Osteocyte (in vitro differentiated cells): ENCODE measurements around the gene KDM3B. TPM values are rescaled to one million over a fixed set of nuclear protein-coding genes. Genes with fewer than 3 reads are reported as not detected.

ENCODE experiments used
- DNase-seq: peaks from one replicate; pipeline ENCODE4 v3.0.0; 2021; ENCODE audit warnings: mixed read lengths; ENCODE audit not compliant: unreplicated experiment; ENCODE audit errors: extremely low spot score
- H3K27ac Mint-ChIP-seq: one replicate; pipeline ENCODE4 v1.8.0; 2021; ENCODE audit warnings: mild to moderate bottlenecking, mixed read lengths; ENCODE audit not compliant: unreplicated experiment
- H3K27me3 Mint-ChIP-seq: one replicate; pipeline ENCODE4 v1.8.0; 2021; ENCODE audit warnings: mixed read lengths; ENCODE audit not compliant: unreplicated experiment
- H3K36me3 Mint-ChIP-seq: one replicate; pipeline ENCODE4 v1.8.0; 2021; ENCODE audit warnings: mixed read lengths; ENCODE audit not compliant: unreplicated experiment
- H3K4me1 Mint-ChIP-seq: one replicate; pipeline ENCODE4 v1.8.0; 2021; ENCODE audit warnings: mixed read lengths; ENCODE audit not compliant: unreplicated experiment
- H3K4me3 Mint-ChIP-seq: one replicate; pipeline ENCODE4 v1.8.0; 2021; ENCODE audit warnings: mild to moderate bottlenecking, moderate library complexity, mixed read lengths; ENCODE audit not compliant: unreplicated experiment
- H3K9me3 Mint-ChIP-seq: one replicate; pipeline ENCODE4 v1.8.0; 2021; ENCODE audit warnings: mixed read lengths; ENCODE audit not compliant: unreplicated experiment
- total RNA-seq: library from RNA; stranded (reverse); gene quantifications from 2 replicates; pipeline ENCODE4 v1.2.1, GENCODE V29; 2021
- TF ChIP-seq, protein P1 (sequence below): fragments of 200-600 bp; sonication (generic); IDR thresholded peaks from 2 replicates; pipeline ENCODE4 v1.5.0; 2021; ENCODE audit warnings: antibody characterized with exemption, mild to moderate bottlenecking, moderate library complexity

Gene KDM3B
- total RNA-seq, 1 donor from 2014 or later = 65.2 TPM

GRCh38 chr5:138372225-138372624, 19.7 kb downstream of the KDM3B start:
- H3K4me1 Mint-ChIP-seq = peaks cover 23% of the 10 kb centered on the region
- no peak overlapping the region for H3K27ac Mint-ChIP-seq

GRCh38 chr5:138372653-138373052, 20.2 kb downstream of the KDM3B start:
- H3K4me1 Mint-ChIP-seq = peaks cover 23% of the 10 kb centered on the region
- no peaks in the 10 kb centered on the region for H3K9me3 Mint-ChIP-seq
- H3K4me3 Mint-ChIP-seq = no peak overlapping the region
- H3K36me3 Mint-ChIP-seq = peaks cover 10% of the 10 kb centered on the region
- DNase-seq = no peak
- TF ChIP-seq, protein P1, sequence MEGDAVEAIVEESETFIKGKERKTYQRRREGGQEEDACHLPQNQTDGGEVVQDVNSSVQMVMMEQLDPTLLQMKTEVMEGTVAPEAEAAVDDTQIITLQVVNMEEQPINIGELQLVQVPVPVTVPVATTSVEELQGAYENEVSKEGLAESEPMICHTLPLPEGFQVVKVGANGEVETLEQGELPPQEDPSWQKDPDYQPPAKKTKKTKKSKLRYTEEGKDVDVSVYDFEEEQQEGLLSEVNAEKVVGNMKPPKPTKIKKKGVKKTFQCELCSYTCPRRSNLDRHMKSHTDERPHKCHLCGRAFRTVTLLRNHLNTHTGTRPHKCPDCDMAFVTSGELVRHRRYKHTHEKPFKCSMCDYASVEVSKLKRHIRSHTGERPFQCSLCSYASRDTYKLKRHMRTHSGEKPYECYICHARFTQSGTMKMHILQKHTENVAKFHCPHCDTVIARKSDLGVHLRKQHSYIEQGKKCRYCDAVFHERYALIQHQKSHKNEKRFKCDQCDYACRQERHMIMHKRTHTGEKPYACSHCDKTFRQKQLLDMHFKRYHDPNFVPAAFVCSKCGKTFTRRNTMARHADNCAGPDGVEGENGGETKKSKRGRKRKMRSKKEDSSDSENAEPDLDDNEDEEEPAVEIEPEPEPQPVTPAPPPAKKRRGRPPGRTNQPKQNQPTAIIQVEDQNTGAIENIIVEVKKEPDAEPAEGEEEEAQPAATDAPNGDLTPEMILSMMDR = no peak
- no peaks in the 10 kb centered on the region for H3K27me3 Mint-ChIP-seq
- no peak overlapping the region for H3K27ac Mint-ChIP-seq

More at GRCh38 chr5:138372225-138372624, 19.7 kb downstream of the KDM3B start:
- Mint-ChIP-seq H3K27me3 (no peaks in the 10 kb centered on the region), H3K4me3 (no peak overlapping the region), H3K9me3 (no peaks in the 10 kb centered on the region), H3K36me3 (peaks cover 6% of the 10 kb centered on the region)
- TF ChIP-seq, protein P1 = no peak
- DNase-seq = no peak

DNA sequence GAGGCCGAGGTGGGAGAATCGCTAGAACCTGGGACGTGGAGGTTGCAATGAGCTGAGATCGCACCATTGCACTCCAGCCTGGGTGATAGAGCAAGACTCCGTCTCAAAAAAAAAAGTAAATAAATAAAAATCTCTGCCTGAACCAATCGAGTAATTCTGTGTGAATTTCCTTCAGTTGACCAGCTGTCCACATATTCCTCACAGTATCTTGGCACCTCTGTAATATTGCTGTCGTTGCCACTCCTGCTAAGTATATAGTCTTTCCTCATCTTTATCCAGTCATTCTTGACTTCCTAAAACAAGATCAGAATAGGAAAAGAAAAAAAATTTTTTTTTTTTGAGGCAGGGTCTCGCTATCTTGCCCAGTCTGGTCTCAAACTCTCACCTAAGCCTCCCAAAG, 29.9 kb downstream of the KDM3B start:
- no peak for DNase-seq
- H3K27me3 Mint-ChIP-seq = no peaks in the 10 kb centered on the region
- H3K4me3 Mint-ChIP-seq = no peak overlapping the region
- TF ChIP-seq, protein P1 = no peak
- H3K27ac Mint-ChIP-seq = no peak overlapping the region
- no peaks in the 10 kb centered on the region for H3K4me1 Mint-ChIP-seq
- H3K36me3 Mint-ChIP-seq = peaks cover 53% of the 10 kb centered on the region
- H3K9me3 Mint-ChIP-seq = no peaks in the 10 kb centered on the region

GRCh38 chr5:138385660-138386059, 33.2 kb downstream of the KDM3B start:
- TF ChIP-seq, protein P1 = no peak
- H3K36me3 Mint-ChIP-seq = peaks cover 49% of the 10 kb centered on the region
- no peaks in the 10 kb centered on the region for H3K4me1 Mint-ChIP-seq
- DNase-seq = no peak
- H3K9me3 Mint-ChIP-seq = no peaks in the 10 kb centered on the region
- no peak overlapping the region for H3K4me3 Mint-ChIP-seq
- H3K27me3 Mint-ChIP-seq = no peaks in the 10 kb centered on the region
- H3K27ac Mint-ChIP-seq = no peak overlapping the region

DNA sequence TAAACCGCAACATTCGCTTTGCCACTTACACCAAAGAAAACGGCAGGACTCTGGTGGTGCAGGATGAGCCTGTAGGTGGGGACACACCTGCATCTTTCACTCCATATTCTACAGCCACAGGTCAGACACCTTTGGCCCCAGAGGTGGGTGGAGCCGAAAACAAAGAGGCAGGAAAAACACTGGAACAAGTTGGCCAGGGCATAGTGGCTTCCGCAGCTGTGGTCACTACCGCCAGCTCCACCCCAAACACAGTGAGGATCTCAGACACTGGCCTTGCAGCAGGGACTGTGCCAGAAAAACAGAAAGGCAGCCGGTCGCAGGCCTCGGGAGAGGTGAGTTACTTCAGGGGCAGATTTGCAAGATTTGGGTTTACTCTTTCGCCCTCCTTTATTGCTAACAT, 33.8 kb downstream of the KDM3B start:
- no peaks in the 10 kb centered on the region for H3K27me3 Mint-ChIP-seq
- H3K27ac Mint-ChIP-seq = no peak overlapping the region
- TF ChIP-seq, protein P1 = no peak
- H3K4me1 Mint-ChIP-seq = no peaks in the 10 kb centered on the region
- no peak overlapping the region for H3K4me3 Mint-ChIP-seq
- H3K36me3 Mint-ChIP-seq = peaks cover 53% of the 10 kb centered on the region
- DNase-seq = no peak
- no peaks in the 10 kb centered on the region for H3K9me3 Mint-ChIP-seq
